WI38 (cell line): Measurements from ENCODE around the gene CNPY2.
"Not testable (repeated sequence)": the region's sequence is repeated elsewhere in the genome, so short reads cannot be mapped to it uniquely, and the experiment has no call there.

ENCODE experiments used
- H3K4me3 ChIP-seq: 2 replicates; pipeline ENCODE4 v1.5.1; 2011; ENCODE audit warnings: low read depth, mild to moderate bottlenecking, control low read depth, low read length
- TF ChIP-seq, protein P1 (sequence below): IDR thresholded peaks from 2 replicates; pipeline ENCODE4 v1.5.1; 2012; ENCODE audit warnings: low read depth, mild to moderate bottlenecking, control low read depth, low read length

CNPY2 gene

DNA sequence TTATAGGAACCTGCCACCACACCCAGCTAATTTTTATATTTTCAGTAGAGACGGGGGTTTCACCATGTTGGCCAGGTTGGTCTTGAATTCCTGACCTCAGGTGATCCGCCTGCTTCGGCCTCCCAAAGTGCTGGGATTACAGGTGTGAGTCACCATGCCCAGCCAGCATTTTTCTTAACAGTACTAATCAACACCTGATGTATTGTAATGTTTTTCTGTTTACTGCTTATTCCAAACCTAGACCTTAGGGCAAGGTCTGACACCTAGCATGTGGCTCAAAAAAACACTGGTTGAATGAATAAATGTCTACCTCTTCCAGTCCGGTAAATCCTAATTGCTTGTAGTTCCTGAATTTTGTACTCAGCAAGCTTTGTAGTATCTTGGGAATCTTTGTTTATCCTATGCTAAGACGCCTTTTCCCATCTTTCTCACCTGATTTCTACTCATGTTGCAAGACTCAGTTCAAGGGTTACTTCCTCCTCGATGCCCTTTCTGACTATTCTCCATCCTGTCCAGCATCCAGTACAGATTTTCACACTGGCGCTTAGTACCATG is 15.2 kb upstream of the CNPY2 start:
- no peak overlapping the region for H3K4me3 ChIP-seq
- TF ChIP-seq, protein P1, sequence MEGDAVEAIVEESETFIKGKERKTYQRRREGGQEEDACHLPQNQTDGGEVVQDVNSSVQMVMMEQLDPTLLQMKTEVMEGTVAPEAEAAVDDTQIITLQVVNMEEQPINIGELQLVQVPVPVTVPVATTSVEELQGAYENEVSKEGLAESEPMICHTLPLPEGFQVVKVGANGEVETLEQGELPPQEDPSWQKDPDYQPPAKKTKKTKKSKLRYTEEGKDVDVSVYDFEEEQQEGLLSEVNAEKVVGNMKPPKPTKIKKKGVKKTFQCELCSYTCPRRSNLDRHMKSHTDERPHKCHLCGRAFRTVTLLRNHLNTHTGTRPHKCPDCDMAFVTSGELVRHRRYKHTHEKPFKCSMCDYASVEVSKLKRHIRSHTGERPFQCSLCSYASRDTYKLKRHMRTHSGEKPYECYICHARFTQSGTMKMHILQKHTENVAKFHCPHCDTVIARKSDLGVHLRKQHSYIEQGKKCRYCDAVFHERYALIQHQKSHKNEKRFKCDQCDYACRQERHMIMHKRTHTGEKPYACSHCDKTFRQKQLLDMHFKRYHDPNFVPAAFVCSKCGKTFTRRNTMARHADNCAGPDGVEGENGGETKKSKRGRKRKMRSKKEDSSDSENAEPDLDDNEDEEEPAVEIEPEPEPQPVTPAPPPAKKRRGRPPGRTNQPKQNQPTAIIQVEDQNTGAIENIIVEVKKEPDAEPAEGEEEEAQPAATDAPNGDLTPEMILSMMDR, result no peak

DNA sequence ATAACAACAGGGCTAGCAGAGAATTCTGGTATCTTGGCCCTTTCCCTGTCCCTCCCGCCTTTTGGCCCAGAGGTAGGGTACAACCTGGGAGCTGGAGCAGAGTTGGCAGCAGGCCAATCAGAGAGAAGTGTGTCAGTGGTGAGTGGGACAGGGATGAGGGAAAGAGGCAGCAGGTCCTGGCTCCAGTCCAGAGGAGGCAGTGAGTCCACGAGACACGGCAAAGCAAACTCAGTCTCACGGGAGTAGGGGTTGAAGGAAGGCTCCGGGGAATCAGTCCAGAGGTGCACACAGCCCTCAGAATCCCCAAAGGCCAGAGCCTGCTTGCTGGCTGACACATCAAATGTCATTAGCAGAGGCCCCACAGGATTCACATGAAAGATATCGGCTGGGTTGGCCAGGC is 10.7 kb upstream of the CNPY2 start:
- H3K4me3 ChIP-seq, result no peak overlapping the region
- TF ChIP-seq, protein P1, result no peak

DNA sequence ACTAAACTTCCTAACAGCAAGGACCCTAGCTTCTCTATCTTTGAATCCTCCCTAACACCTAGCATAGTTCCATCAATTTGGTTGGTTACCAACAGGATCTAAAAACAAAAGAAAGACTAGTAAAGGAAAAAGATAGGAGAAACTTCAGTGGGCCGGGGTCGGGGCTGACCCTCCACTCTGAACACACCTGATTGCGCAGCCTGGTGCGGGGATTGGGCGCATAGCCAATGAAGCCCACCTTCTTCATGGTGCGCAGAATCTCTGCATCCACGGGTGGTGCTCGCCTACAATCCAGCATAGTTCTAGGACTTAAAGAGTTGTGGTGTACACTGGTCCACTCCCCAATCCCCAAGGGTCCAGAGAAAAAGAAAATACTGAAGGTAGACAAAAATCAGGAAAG is 10.3 kb upstream of the CNPY2 start:
- TF ChIP-seq, protein P1, result no peak
- H3K4me3 ChIP-seq, result no peak overlapping the region

DNA sequence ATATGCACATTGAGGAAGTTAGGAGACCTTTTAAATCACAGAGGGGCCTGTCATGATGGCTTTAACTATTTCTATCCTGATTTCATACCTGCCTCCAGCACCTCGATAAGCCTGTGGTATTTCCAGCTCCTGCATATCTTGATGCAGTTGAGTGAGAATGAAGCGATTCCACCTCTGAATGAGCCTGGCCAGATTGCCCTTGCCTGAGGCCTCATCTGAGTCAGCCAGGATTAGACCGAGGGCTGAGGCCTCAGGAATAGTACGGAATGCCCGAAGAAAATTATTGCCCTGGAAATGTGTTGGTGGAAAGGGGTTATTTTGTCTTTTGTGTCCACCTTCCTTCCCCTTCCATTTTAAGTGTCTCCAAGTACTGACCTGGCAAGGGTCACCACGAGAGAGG is 8.4 kb upstream of the CNPY2 start:
- TF ChIP-seq, protein P1, result no peak
- no peak overlapping the region for H3K4me3 ChIP-seq

DNA sequence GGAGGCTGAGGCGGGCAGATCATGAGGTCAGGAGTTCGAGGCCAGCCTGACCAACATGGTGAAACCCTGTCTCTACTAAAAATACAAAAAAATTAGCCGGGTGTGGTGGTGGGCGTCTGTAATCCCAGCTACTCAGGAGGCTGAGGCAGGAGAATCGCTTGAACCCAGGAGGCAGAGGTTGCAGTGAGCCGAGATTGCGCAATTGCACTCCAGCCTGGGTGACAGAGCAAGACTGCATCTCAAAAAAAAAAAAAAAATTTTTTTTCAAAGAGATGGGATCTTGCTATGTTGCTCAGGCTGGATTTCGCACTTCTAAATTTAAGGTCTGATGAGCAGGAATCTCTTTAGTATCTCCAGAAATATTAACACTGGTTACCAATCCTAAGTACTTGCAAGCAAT is 5.8 kb upstream of the CNPY2 start:
- H3K4me3 ChIP-seq, result not testable (repeated sequence)

DNA sequence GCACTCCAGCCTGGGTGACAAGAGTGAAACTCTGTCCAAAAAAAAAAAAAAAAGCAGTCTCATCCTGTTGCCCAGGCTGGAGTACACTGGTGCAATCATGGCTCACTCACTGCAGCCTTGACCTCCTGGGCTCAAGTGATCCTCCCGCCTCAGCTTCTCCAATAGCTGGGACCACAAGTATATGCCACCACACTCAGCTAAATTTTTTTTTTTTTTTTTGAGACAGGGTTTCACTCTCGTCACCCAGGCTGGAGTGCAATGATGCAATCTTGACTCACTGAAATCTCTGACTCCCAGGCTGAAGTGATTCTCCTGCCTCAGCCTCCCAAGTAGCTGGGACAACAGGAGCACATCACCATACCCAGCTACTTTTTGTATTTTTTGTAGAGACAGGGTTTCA is 5.2 kb upstream of the CNPY2 start:
- TF ChIP-seq, protein P1, result no peak
- no peak overlapping the region for H3K4me3 ChIP-seq

DNA sequence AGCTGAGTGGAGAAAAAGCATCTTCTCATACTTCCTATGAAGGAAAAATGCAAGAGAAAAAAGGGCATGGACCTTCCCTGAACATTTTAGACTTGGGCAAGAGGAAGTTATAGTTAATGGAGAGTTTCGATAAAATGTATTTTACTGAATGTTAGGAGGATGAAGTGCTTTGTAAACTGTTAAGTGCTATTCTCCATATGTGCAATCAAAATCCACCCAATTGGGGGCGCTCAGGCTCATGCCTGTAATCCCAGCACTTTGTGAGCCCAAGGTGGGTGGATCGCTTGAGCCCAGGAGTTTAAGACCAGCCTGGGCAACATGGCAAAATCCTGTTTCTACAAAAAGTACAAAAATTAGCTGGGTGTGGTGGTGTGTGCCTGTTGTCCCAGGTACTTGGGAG is 1.9 kb upstream of the CNPY2 start:
- TF ChIP-seq, protein P1, result no peak
- H3K4me3 ChIP-seq, result no peak overlapping the region

DNA sequence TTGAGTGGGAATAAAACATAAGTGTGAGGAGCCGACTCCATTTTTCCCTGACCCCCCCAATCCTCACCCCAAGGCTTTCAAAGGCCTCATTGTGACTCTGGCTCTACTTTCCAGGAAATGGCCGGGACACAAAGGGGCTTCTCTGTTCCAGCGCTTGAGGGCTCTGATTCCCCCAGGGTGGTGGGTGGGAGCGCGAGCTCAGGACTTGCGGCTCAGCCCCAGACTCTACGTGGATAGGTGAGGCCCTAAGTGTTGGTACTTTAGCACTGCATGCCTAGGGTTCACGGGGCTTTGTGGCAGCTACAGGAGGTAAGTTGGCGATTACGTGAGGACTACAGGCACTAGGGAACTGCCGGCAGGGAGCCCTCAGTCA is 553 bp downstream of the CNPY2 start:
- H3K4me3 ChIP-seq, result peak overlapping the region; percentile 96
- TF ChIP-seq, protein P1, result no peak
